HepG2 (cell line): Measurements from ENCODE around the gene CNNM3. TPM values are rescaled to one million over a fixed set of nuclear protein-coding genes. Genes with fewer than 3 reads are reported as not detected.

ENCODE experiments used
- AKNA ChIP-seq: sonication (generic); formaldehyde crosslinking; IDR thresholded peaks from 2 replicates; pipeline ENCODE4 v1.4.0; 2020; ENCODE audit warnings: missing genetic modification reagents, borderline replicate concordance
- GMEB1 ChIP-seq: sonication (generic); formaldehyde crosslinking; IDR thresholded peaks from 2 replicates; pipeline ENCODE4 v1.5.1; 2020; ENCODE audit warnings: missing genetic modification reagents, mild to moderate bottlenecking, borderline replicate concordance
- MATR3 ChIP-seq: sonication (generic); formaldehyde crosslinking; IDR thresholded peaks from 2 replicates; pipeline ENCODE4 v1.4.0; 2020; ENCODE audit warnings: missing genetic modification reagents
- NFE2L1 ChIP-seq: sonication (generic); formaldehyde crosslinking; IDR thresholded peaks from 2 replicates; pipeline ENCODE4 v1.4.0; 2020; ENCODE audit warnings: missing genetic modification reagents, mild to moderate bottlenecking, borderline replicate concordance
- PHF20 ChIP-seq: sonication (generic); formaldehyde crosslinking; IDR thresholded peaks from 2 replicates; pipeline ENCODE4 v1.5.0; 2020; ENCODE audit warnings: mild to moderate bottlenecking, missing genetic modification reagents
- RNF219 ChIP-seq: sonication (generic); formaldehyde crosslinking; IDR thresholded peaks from 2 replicates; pipeline ENCODE4 v1.5.0; 2020; ENCODE audit warnings: mild to moderate bottlenecking, missing genetic modification reagents
- SRSF1 ChIP-seq: fragments of 200-400 bp; formaldehyde crosslinking; optimal IDR thresholded peaks from 2 replicates; pipeline ENCODE3; 2017; ENCODE audit warnings: mild to moderate bottlenecking, low read depth, low read length, moderate library complexity
- TBP ChIP-seq: sonication (generic); formaldehyde crosslinking; IDR thresholded peaks from 2 replicates; pipeline ENCODE4 v1.5.0; 2020; ENCODE audit warnings: missing genetic modification reagents
- TSC22D2 ChIP-seq: sonication (generic); formaldehyde crosslinking; IDR thresholded peaks from 2 replicates; pipeline ENCODE4 v1.5.1; 2020; ENCODE audit warnings: missing genetic modification reagents, mild to moderate bottlenecking, borderline replicate concordance
- ZBTB44 ChIP-seq: sonication (generic); formaldehyde crosslinking; IDR thresholded peaks from 2 replicates; pipeline ENCODE4 v1.4.0; 2020; ENCODE audit warnings: missing genetic modification reagents
- ZFP41 ChIP-seq: sonication (generic); formaldehyde crosslinking; IDR thresholded peaks from 2 replicates; pipeline ENCODE4 v1.4.0; 2020; ENCODE audit warnings: mild to moderate bottlenecking, missing genetic modification reagents, borderline replicate concordance
- ZNF256 ChIP-seq: sonication (generic); formaldehyde crosslinking; conservative IDR thresholded peaks from 2 replicates; pipeline ENCODE4 v1.4.0; 2020; ENCODE audit warnings: missing genetic modification reagents
- ZNF552 ChIP-seq: sonication (generic); formaldehyde crosslinking; IDR thresholded peaks from 2 replicates; pipeline ENCODE4 v1.9.0; 2022; ENCODE audit warnings: missing genetic modification reagents, mild to moderate bottlenecking, borderline replicate concordance
- ZNF570 ChIP-seq: sonication (generic); formaldehyde crosslinking; IDR thresholded peaks from 2 replicates; pipeline ENCODE4 v1.4.0; 2020; ENCODE audit warnings: mild to moderate bottlenecking, missing genetic modification reagents, borderline replicate concordance
- polyA plus RNA-seq, 8 experiments: library from polyadenylated mRNA; depleted of rRNA in 3 of 8; stranded (reverse) in 7 of 8; unstranded in 1 of 8; fragments of >200 nt; fragmentation: Illumina TruSeq in 4 of 8; extraction: Trizol in 4 of 8; gene quantifications; 2 replicates each; pipeline versions ENCODE4 v1.2.1 to v1.2.3, GENCODE V29; 2011 to 2016; ENCODE audit warnings: low read depth in 4 of 8, missing spikeins in 1 of 8, mixed read lengths in 1 of 8; ENCODE audit not compliant: insufficient read depth in 1 of 8
- total RNA-seq, 5 experiments: library from RNA; depleted of rRNA; stranded (reverse); fragments of >200 nt; fragmentation: Illumina TruSeq; extraction: Trizol; gene quantifications; 2 replicates each; pipeline ENCODE4 v1.2.3, GENCODE V29; 2016; ENCODE audit warnings: low read depth in 1 of 5

CNNM3 gene
- total and polyA plus RNA-seq, 2 of the 13 experiments (the other 11 are each of a cell fraction or from before 2014, with no cell fraction given) = 21.2 to 27.9 TPM

GRCh38 chr2:96868555-96869280, 52.6 kb downstream of the CNNM3 start (continued):
- no peak for TF ChIP-seq ZFP41 (CRISPR knock-in tag)
- TF ChIP-seq ZNF256 (CRISPR knock-in tag) = no peak
- TF ChIP-seq ZBTB44 (CRISPR knock-in tag) = 0 out of 2 replicates have a peak, but pooled peaks have one; percentile 18
- TF ChIP-seq RNF219 (CRISPR knock-in tag) = no peak
- no peak for TF ChIP-seq NFE2L1 (CRISPR knock-in tag)
- no peak for TF ChIP-seq ZNF570
- TF ChIP-seq TBP (CRISPR knock-in tag) = no peak
- no peak; the same call in 1 of the 2 replicates for TF ChIP-seq PHF20 (CRISPR knock-in tag)
- no peak for TF ChIP-seq AKNA
- TF ChIP-seq ZNF552 (CRISPR knock-in tag) = no peak
- TF ChIP-seq GMEB1 (CRISPR knock-in tag) = peak; percentile 28; the same call in 1 of the 2 replicates
- TF ChIP-seq TSC22D2 (CRISPR knock-in tag) = no peak
- peak; percentile 27 for TF ChIP-seq SRSF1
- TF ChIP-seq MATR3 = no peak
